GM23338 (cell line): ENCODE measurements around the gene PAX5. TPM values are rescaled to one million over a fixed set of nuclear protein-coding genes. Genes with fewer than 3 reads are reported as not detected.

ENCODE experiments used
- ATAC-seq: fragments of 200-7000 bp; cut with Tn5 transposase; 3 replicates; pipeline ENCODE4 v1.9.1; 2020
- DNase-seq: peaks from one replicate; pipeline ENCODE4 v3.0.0-alpha.2; 2015; ENCODE audit warnings: low spot score
- H2AFZ ChIP-seq: fragments of 200-600 bp; sonication (generic); 2 replicates; pipeline ENCODE4 v1.8.0; 2016; ENCODE audit warnings: antibody characterized with exemption, mild to moderate bottlenecking, moderate library complexity
- H3F3A ChIP-seq: fragments of 200-600 bp; sonication (generic); replicated peaks from 2 replicates; pipeline ENCODE4 v1.8.0; 2017; ENCODE audit warnings: antibody characterized with exemption, mixed run types, low read depth
- H3K27ac ChIP-seq: fragments of 200-600 bp; sonication (generic); 2 replicates; pipeline ENCODE4 v1.6.1; 2016; ENCODE audit warnings: low read depth
- H3K27me3 ChIP-seq: fragments of 200-600 bp; sonication (generic); 2 replicates; pipeline ENCODE4 v1.8.0; 2016; ENCODE audit warnings: mild to moderate bottlenecking, mixed run types, moderate library complexity; ENCODE audit not compliant: insufficient read depth
- H3K36me3 ChIP-seq: fragments of 200-600 bp; sonication (generic); 2 replicates; pipeline ENCODE4 v1.8.0; 2016; ENCODE audit warnings: mild to moderate bottlenecking; ENCODE audit not compliant: insufficient read depth
- H3K4me1 ChIP-seq: fragments of 200-600 bp; sonication (generic); 2 replicates; pipeline ENCODE4 v1.8.0; 2016; ENCODE audit warnings: mild to moderate bottlenecking, moderate library complexity; ENCODE audit not compliant: insufficient read depth
- H3K4me2 ChIP-seq: fragments of 200-600 bp; sonication (generic); 2 replicates; pipeline ENCODE4 v1.7.1; 2017; ENCODE audit warnings: mixed run types
- H3K4me3 ChIP-seq: fragments of 200-600 bp; sonication (generic); 2 replicates; pipeline ENCODE4 v1.6.1; 2016; ENCODE audit warnings: mixed run types
- H3K79me2 ChIP-seq: fragments of 200-600 bp; sonication (generic); replicated peaks from 2 replicates; pipeline ENCODE4 v1.8.0; 2017; ENCODE audit warnings: mild to moderate bottlenecking; ENCODE audit not compliant: insufficient read depth
- H3K9me2 ChIP-seq: fragments of 200-600 bp; sonication (generic); 2 replicates; pipeline ENCODE4 v1.8.0; 2017; ENCODE audit not compliant: insufficient read depth
- H4K20me1 ChIP-seq: fragments of 200-600 bp; sonication (generic); replicated peaks from 2 replicates; pipeline ENCODE4 v1.8.0; 2017; ENCODE audit warnings: mild to moderate bottlenecking; ENCODE audit not compliant: insufficient read depth
- H3K27ac Mint-ChIP-seq: 2 replicates; pipeline ENCODE4 v1.8.0; 2020; ENCODE audit warnings: inconsistent platforms, mild to moderate bottlenecking, moderate library complexity, mixed read lengths
- H3K27me3 Mint-ChIP-seq: 3 replicates; pipeline ENCODE4 v1.8.0; 2022; ENCODE audit warnings: low read depth, mild to moderate bottlenecking, moderate library complexity, mixed read lengths, inconsistent platforms; ENCODE audit not compliant: insufficient read depth, poor library complexity
- H3K36me3 Mint-ChIP-seq: 3 replicates; pipeline ENCODE4 v1.8.0; 2021; ENCODE audit warnings: low read depth, mild to moderate bottlenecking, inconsistent platforms, moderate library complexity, mixed read lengths
- H3K4me1 Mint-ChIP-seq: 3 replicates; pipeline ENCODE4 v1.8.0; 2020; ENCODE audit warnings: mild to moderate bottlenecking, inconsistent platforms, mixed read lengths
- H3K4me3 Mint-ChIP-seq: 3 replicates; pipeline ENCODE4 v1.8.0; 2021; ENCODE audit warnings: moderate library complexity, mild to moderate bottlenecking, inconsistent platforms, mixed read lengths
- H3K9me3 Mint-ChIP-seq: 3 replicates; pipeline ENCODE4 v1.8.0; 2020; ENCODE audit warnings: moderate library complexity, mild to moderate bottlenecking, inconsistent platforms, mixed read lengths
- CREB1 ChIP-seq: fragments of 250-450 bp; sonication (Bioruptor Pico); IDR thresholded peaks from 2 replicates; pipeline ENCODE4 v1.5.0; 2020; ENCODE audit warnings: low read depth, mild to moderate bottlenecking, moderate library complexity
- CTCF ChIP-seq, 2 experiments: fragments of 200-600 bp in 1 of 2; sonication (generic) in 1 of 2; conservative IDR thresholded peaks; 2 replicates each; pipeline versions ENCODE4 v1.5.1 to v1.6.1; 2016 to 2017; ENCODE audit warnings: antibody characterized with exemption in 2 of 2, low read depth in 2 of 2, mild to moderate bottlenecking in 2 of 2, moderate library complexity in 1 of 2
- ETS1 ChIP-seq: IDR thresholded peaks from 2 replicates; pipeline ENCODE4 v1.6.1; 2016; ENCODE audit warnings: antibody characterized with exemption
- EZH2 ChIP-seq: fragments of 200-600 bp; sonication (generic); IDR thresholded peaks from one replicate; pipeline ENCODE4 v1.8.0; 2017; ENCODE audit warnings: antibody characterized with exemption, mild to moderate bottlenecking, low read depth; ENCODE audit not compliant: unreplicated experiment
- EZH2phosphoT487 ChIP-seq: fragments of 200-600 bp; sonication (generic); IDR thresholded peaks from one replicate; pipeline ENCODE4 v1.8.1; 2018; ENCODE audit warnings: antibody characterized with exemption; ENCODE audit not compliant: unreplicated experiment
- JUNB ChIP-seq: IDR thresholded peaks from one replicate; pipeline ENCODE4 v1.6.1; 2016; ENCODE audit warnings: antibody characterized with exemption; ENCODE audit not compliant: unreplicated experiment
- NANOG ChIP-seq: IDR thresholded peaks from 2 replicates; pipeline ENCODE4 v1.6.1; 2016; ENCODE audit warnings: antibody characterized with exemption, borderline replicate concordance
- POLR2AphosphoS5 ChIP-seq: IDR thresholded peaks from 2 replicates; pipeline ENCODE4 v1.6.1; 2016; ENCODE audit warnings: antibody characterized with exemption, low read depth
- REST ChIP-seq: IDR thresholded peaks from one replicate; pipeline ENCODE4 v1.6.1; 2018; ENCODE audit warnings: antibody characterized with exemption; ENCODE audit not compliant: unreplicated experiment
- STAT1 ChIP-seq: IDR thresholded peaks from one replicate; pipeline ENCODE4 v1.6.1; 2016; ENCODE audit warnings: antibody characterized with exemption; ENCODE audit not compliant: unreplicated experiment
- ZNF114 ChIP-seq: fragments of 250-450 bp; sonication (Bioruptor Pico); IDR thresholded peaks from 2 replicates; pipeline ENCODE4 v1.5.0; 2020; ENCODE audit warnings: mild to moderate bottlenecking, moderate library complexity
- ZNF331 ChIP-seq: fragments of 250-450 bp; sonication (Bioruptor Pico); IDR thresholded peaks from 2 replicates; pipeline ENCODE4 v1.5.0; 2020; ENCODE audit warnings: low read depth, mild to moderate bottlenecking, moderate library complexity
- ZNF462 ChIP-seq: fragments of 250-450 bp; sonication (Bioruptor Pico); IDR thresholded peaks from 2 replicates; pipeline ENCODE4 v1.5.0; 2020; ENCODE audit warnings: mild to moderate bottlenecking, moderate library complexity
- polyA plus RNA-seq: library from polyadenylated mRNA; unstranded; fragments of >200 nt; fragmentation: Nextera tagmentation; extraction: Ambion mirVana; gene quantifications from 2 replicates; pipeline ENCODE4 v1.2.1, GENCODE V29; 2016
- total RNA-seq: library from RNA; depleted of rRNA; stranded (reverse); fragments of >200 nt; shearing (Covaris generic); gene quantifications from 2 replicates; pipeline ENCODE4 v1.2.3, GENCODE V29; 2014

The PAX5 gene
- total and polyA plus RNA-seq, 2 experiments from 2014 or later = 0.17 to 0.60 TPM

- H3K36me3 Mint-ChIP-seq = no peaks in the 10 kb centered on the region
- H2AFZ ChIP-seq = no peak overlapping the region
- H4K20me1 ChIP-seq = no peaks in the 10 kb centered on the region
- peaks cover 25% of the 10 kb centered on the region for H3K4me1 Mint-ChIP-seq
- H3K4me3 Mint-ChIP-seq = no peak overlapping the region
- H3K9me2 ChIP-seq = no peaks in the 10 kb centered on the region
- H3F3A ChIP-seq = no peaks in the 10 kb centered on the region
- no peak overlapping the region for H3K4me3 ChIP-seq
- H3K4me1 ChIP-seq = peaks cover 8% of the 10 kb centered on the region; the same call in 1 of the 2 replicates
- ATAC-seq (no peak), DNase-seq (no peak)
- no peaks in the 10 kb centered on the region for H3K9me3 Mint-ChIP-seq
- no peaks in the 10 kb centered on the region for H3K79me2 ChIP-seq
- H3K36me3 ChIP-seq = no peaks in the 10 kb centered on the region
- H3K4me2 ChIP-seq = no peak overlapping the region
- H3K27me3 ChIP-seq = peaks cover 31% of the 10 kb centered on the region
- peaks cover 14% of the 10 kb centered on the region for H3K27me3 Mint-ChIP-seq
- no peak overlapping the region for H3K27ac Mint-ChIP-seq
- no peak for TF ChIP-seq STAT1
- TF ChIP-seq ETS1 = no peak
- TF ChIP-seq NANOG = no peak
- no peak for TF ChIP-seq POLR2AphosphoS5
- no peak for TF ChIP-seq EZH2
- no peak for TF ChIP-seq JUNB
- no peak for TF ChIP-seq ZNF331 (CRISPR knock-in tag)
- TF ChIP-seq EZH2phosphoT487 = no peak
- TF ChIP-seq CREB1 (CRISPR knock-in tag) = no peak
- no peak for TF ChIP-seq REST
- TF ChIP-seq ZNF114 (CRISPR knock-in tag) = no peak
- TF ChIP-seq ZNF462 (CRISPR knock-in tag) = no peak
- TF ChIP-seq CTCF (conservative IDR thresholded peaks at IDR 0.05; ENCODE audit: low read depth in 2 of 2) = no peak
- no peak overlapping the region for H3K27ac ChIP-seq
These were observed 218.3 kb downstream of the PAX5 start for GRCh38 chr9:36815566-36816348.
